Suprapubic skin (tissue), 4 donors: ENCODE data around the gene UBQLN1.

Source experiments
- POLR2A ChIP-seq, 2 donors: fragments of 450-650 bp; IDR thresholded peaks; one replicate each; pipeline ENCODE4 v1.6.1; 2017; ENCODE audit warnings: antibody characterized with exemption in 2 of 2, mild to moderate bottlenecking in 2 of 2, moderate library complexity in 2 of 2
- POLR2AphosphoS5 ChIP-seq, 3 donors: sonication (generic); formaldehyde crosslinking; IDR thresholded peaks; one replicate each; pipeline ENCODE4 v1.6.1; 2017; ENCODE audit warnings: antibody characterized with exemption in 3 of 3
- TF ChIP-seq, protein P1 (sequence below), 2 donors: fragments of 200-600 bp in 1 of 2; fragments of 450-650 bp in 1 of 2; sonication (generic) in 1 of 2; IDR thresholded peaks; one replicate each; pipeline ENCODE4 v1.5.1; 2016 to 2019; ENCODE audit warnings: antibody characterized with exemption in 2 of 2, mild to moderate bottlenecking in 1 of 2, moderate library complexity in 1 of 2

DNA sequence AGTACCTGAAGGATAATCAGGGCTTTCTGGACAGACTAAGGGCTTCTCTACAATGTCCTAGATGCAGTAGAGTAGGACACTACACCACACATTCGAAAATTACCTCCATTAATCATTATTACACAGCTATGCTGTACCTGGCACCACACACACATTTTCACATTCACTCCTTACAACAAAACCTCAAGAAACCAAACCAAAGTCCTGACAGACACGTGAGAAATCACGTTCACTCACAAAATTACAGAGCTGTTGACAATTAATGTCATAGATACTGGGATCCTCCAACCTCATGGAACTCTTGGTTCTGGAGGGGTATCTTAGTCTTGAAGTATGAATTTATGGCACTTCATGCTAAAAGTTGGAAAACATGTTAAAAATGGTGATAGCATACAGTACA, 16.3 kb downstream of the UBQLN1 start:
- TF ChIP-seq, protein P1, sequence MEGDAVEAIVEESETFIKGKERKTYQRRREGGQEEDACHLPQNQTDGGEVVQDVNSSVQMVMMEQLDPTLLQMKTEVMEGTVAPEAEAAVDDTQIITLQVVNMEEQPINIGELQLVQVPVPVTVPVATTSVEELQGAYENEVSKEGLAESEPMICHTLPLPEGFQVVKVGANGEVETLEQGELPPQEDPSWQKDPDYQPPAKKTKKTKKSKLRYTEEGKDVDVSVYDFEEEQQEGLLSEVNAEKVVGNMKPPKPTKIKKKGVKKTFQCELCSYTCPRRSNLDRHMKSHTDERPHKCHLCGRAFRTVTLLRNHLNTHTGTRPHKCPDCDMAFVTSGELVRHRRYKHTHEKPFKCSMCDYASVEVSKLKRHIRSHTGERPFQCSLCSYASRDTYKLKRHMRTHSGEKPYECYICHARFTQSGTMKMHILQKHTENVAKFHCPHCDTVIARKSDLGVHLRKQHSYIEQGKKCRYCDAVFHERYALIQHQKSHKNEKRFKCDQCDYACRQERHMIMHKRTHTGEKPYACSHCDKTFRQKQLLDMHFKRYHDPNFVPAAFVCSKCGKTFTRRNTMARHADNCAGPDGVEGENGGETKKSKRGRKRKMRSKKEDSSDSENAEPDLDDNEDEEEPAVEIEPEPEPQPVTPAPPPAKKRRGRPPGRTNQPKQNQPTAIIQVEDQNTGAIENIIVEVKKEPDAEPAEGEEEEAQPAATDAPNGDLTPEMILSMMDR (IDR thresholded peaks at IDR 0.05), result no peak
- TF ChIP-seq POLR2A (IDR thresholded peaks at IDR 0.05) (no peak), POLR2AphosphoS5 (IDR thresholded peaks at IDR 0.05) (no peak)
